Measurements from ENCODE around the gene CEBPG. TPM values are rescaled to one million over a fixed set of nuclear protein-coding genes. Genes with fewer than 3 reads are reported as not detected.

The CEBPG gene
- total RNA-seq, 2 donors from 2014 or later: 19.9 to 32.6 TPM

DNA sequence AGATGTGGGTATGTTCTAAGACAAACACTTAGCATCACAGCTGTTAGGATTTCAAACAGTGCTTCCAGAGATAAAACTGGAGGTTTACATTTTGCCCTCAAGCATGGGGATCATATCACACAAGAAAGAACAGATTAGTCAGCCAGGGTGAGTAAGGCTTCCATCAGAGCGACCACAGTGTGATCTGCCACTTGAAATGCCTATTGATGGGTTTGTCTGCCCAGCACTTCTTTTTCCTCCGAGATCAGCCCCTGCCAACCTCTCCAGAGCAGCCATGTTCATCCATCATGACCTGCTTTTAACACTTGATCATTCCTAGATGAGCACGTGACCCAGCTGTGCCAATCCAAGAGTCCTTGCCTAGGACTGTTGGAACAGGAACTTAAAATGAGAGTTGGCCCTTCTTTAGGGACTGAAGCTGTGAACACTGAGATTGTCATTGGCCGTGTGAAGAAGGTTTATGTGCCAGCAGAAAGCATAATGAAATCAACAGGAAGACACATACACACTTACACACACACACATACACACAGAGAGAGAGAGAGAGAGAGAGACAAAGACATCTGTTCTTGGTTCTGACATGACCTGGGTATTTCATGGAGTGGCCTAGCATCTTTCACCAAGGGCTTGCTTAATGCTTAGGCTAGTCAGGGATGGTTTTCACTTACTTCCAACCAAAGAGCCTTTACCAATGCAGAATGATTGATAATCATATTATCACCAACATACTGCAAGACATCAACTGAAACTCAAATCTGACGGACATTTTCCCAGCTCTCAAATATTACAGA is 5.2 kb upstream of the CEBPG start:
- TF ChIP-seq, protein P1, sequence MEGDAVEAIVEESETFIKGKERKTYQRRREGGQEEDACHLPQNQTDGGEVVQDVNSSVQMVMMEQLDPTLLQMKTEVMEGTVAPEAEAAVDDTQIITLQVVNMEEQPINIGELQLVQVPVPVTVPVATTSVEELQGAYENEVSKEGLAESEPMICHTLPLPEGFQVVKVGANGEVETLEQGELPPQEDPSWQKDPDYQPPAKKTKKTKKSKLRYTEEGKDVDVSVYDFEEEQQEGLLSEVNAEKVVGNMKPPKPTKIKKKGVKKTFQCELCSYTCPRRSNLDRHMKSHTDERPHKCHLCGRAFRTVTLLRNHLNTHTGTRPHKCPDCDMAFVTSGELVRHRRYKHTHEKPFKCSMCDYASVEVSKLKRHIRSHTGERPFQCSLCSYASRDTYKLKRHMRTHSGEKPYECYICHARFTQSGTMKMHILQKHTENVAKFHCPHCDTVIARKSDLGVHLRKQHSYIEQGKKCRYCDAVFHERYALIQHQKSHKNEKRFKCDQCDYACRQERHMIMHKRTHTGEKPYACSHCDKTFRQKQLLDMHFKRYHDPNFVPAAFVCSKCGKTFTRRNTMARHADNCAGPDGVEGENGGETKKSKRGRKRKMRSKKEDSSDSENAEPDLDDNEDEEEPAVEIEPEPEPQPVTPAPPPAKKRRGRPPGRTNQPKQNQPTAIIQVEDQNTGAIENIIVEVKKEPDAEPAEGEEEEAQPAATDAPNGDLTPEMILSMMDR (IDR thresholded peaks at IDR 0.05): no peak
- H3K27ac ChIP-seq: no peak overlapping the region
- DNase-seq (ENCODE audit: low spot score): no peak

DNA sequence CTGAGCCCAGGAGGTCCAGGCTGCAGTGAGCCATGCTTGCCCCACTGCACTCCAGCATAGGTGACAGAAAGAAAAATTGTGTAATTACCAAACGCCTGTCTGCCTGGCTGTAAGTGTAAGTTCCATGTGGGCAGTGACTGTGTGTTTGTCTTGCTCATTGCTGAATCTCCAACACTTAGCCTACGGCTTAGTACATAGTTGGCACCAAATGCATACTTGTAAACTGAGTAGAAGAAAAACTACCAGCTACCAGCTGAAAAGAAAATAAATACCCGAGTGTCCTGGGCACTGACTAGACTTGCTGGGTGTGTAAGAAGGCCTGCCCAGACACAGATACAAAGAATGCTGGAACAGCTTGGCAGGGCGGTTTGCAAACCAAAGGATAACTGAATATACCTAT is 2.7 kb upstream of the CEBPG start:
- H3K4me1 ChIP-seq (ENCODE audit: control insufficient read depth in 1 of 2, low read depth in 2 of 2): peaks cover 13% of the 10 kb centered on the region in 2 donors
- no peak for ATAC-seq (ENCODE audit: insufficient number of reproducible peaks, low FRiP score, low read depth)

More for the DNA sequence above, 5.2 kb upstream of the CEBPG start:
- Histone ChIP-seq H3K4me1 (ENCODE audit: control insufficient read depth in 1 of 2, low read depth in 2 of 2) (no peaks in the 10 kb centered on the region), H3K27me3 (replicated peaks; ENCODE audit: insufficient read depth) (no peaks in the 10 kb centered on the region), H3K36me3 (no peaks in the 10 kb centered on the region), H3K4me3 (no peak overlapping the region), H3K9me3 (no peaks in the 10 kb centered on the region)
- ATAC-seq (ENCODE audit: insufficient number of reproducible peaks, low FRiP score, low read depth): no peak

DNA sequence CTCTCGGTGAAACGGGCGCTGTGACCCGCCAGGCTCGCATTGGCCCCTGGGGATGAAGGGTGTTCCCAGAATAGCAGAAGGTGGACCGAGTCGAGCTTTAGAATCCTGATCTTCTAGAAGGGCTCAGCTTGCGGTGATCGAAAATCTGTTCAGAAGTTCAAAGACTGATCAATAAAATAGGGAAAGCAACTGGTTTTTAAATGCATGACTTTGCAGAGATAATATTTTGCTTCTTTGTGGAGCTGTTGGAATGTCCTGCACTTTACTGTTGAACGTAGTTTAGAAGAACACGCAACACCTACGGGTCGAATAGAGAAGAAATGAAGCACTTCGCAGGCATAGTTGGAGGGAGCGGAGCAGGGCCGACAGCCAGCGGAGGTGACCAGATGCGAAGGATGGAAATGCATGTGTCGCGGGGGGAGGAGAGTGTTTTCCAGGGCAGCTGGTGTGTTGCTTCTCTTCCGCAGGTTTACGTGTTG is 766 bp downstream of the CEBPG start:
- H3K4me1 ChIP-seq (ENCODE audit: control insufficient read depth in 1 of 2, low read depth in 2 of 2): peaks cover 14 to 30% of the 10 kb centered on the region in 2 donors
- TF ChIP-seq, protein P1 (IDR thresholded peaks at IDR 0.05): no peak
- peaks cover 6% of the 10 kb centered on the region for H3K36me3 ChIP-seq
- H3K27ac ChIP-seq: peak overlapping the region; percentile 95 to 97
- H3K27me3 ChIP-seq (replicated peaks; ENCODE audit: insufficient read depth): no peaks in the 10 kb centered on the region
- H3K4me3 ChIP-seq: peak overlapping the region; percentile 92
- no peaks in the 10 kb centered on the region for H3K9me3 ChIP-seq
- ATAC-seq (ENCODE audit: insufficient number of reproducible peaks, low FRiP score, low read depth) (peak; percentile 10), DNase-seq (ENCODE audit: low spot score) (no peak)

More for the DNA sequence above, 2.7 kb upstream of the CEBPG start:
- Histone ChIP-seq H3K4me3 (no peak overlapping the region), H3K27ac (no peak overlapping the region), H3K9me3 (no peaks in the 10 kb centered on the region), H3K27me3 (replicated peaks; ENCODE audit: insufficient read depth) (no peaks in the 10 kb centered on the region), H3K36me3 (no peaks in the 10 kb centered on the region)
- DNase-seq (ENCODE audit: low spot score): no peak
- TF ChIP-seq, protein P1 (IDR thresholded peaks at IDR 0.05): no peak

DNA sequence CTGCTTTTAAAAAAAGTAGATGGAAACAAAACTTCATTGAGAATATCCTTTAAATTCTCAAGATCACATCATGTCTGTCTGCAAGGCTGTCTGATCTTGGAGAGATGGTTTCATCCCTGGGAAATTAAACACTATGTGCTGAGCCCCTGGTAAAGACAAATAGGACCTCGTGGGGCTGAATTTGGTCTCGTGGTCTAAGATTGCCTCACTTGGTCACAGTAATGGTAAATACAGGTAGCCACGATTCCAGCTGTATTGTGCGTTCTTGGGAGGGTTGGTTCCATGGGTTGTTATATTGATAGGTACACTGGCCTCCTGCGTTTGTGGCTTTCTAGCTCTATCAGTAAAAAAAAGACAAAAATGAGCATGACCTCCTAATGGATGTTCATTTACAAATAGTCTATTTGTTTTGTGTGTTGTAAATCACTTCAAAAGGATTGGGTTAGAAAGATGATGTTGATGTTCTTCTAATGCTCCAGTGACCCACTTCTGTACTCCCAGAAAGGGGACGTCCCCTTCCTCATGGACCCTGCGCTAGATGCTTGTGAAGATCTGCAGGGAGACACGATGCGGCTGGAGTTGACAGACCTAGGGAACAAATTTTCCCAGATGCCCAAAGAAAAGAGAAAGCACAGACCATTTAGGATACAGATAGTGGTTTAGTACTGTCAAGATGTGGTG is 1.8 kb downstream of the CEBPG start:
- Histone ChIP-seq H3K27me3 (replicated peaks; ENCODE audit: insufficient read depth) (no peaks in the 10 kb centered on the region), H3K4me1 (ENCODE audit: control insufficient read depth in 1 of 2, low read depth in 2 of 2) (peaks cover 14 to 30% of the 10 kb centered on the region in 2 donors), H3K4me3 (peak overlapping the region; percentile 92), H3K9me3 (no peaks in the 10 kb centered on the region), H3K27ac (no peak overlapping the region), H3K36me3 (peaks cover 6% of the 10 kb centered on the region)
- DNase-seq (ENCODE audit: low spot score): no peak
- TF ChIP-seq, protein P1 (IDR thresholded peaks at IDR 0.05): no peak
- ATAC-seq (ENCODE audit: insufficient number of reproducible peaks, low FRiP score, low read depth): no peak

DNA sequence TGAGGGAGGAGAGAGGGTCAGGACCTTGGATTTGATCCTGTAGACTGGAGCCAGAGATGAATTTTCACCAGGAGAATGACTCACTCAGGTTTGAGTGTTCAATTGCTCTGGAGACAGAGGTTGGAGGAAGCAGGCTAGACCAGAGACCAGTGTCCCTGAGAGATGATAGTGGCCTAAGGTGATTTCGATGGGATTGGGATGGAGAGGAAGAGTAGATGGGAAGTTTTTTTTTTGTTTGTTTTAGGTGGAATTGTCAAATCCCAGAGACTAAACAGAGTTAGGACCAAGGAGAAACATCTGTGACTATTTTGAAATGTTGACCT is 2.3 kb downstream of the CEBPG start:
- TF ChIP-seq, protein P1 (IDR thresholded peaks at IDR 0.05): no peak
- ATAC-seq (ENCODE audit: insufficient number of reproducible peaks, low FRiP score, low read depth) (no peak), DNase-seq (ENCODE audit: low spot score) (no peak)
- no peaks in the 10 kb centered on the region for H3K27me3 ChIP-seq (replicated peaks; ENCODE audit: insufficient read depth)
- H3K9me3 ChIP-seq: no peaks in the 10 kb centered on the region
- H3K27ac ChIP-seq: no peak overlapping the region
- peaks cover 14 to 30% of the 10 kb centered on the region in 2 donors for H3K4me1 ChIP-seq (ENCODE audit: control insufficient read depth in 1 of 2, low read depth in 2 of 2)
- peaks cover 6% of the 10 kb centered on the region for H3K36me3 ChIP-seq
- H3K4me3 ChIP-seq: no peak overlapping the region

Data from thoracic aorta (tissue), 2 donors.